Measurements from ENCODE around the gene GGA3.
"Not testable (repeated sequence)": the region's sequence is repeated elsewhere in the genome, so short reads cannot be mapped to it uniquely, and the experiment has no call there.

Gene GGA3

GRCh38 chr17:75271955-75272847 is 10.8 kb upstream of the GGA3 start:
- no peak for DNase-seq (ENCODE audit: low spot score)

- peak; percentile 82 for DNase-seq (ENCODE audit: low spot score)
These were observed 10.0 kb upstream of the GGA3 start for GRCh38 chr17:75271233-75271954.

DNA sequence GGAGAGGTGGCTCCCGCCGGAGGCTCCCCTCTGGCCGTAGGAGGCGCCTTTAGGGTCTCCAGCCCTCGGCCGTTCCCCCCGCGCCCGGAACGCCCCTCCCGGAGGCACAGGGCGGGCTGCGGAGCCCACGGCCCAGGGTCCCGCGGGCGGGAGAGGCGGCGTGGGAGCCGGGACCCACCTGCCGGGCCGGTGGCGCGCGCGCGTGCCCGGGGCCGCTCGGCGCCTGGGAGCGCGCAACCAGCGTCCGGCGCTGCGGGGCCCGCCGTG is 9.5 kb upstream of the GGA3 start, which contains the start of gene MIF4GD:
MIF4GD (minus strand) TSS at position 266 of the 267 bp plus-strand sequence. CDS start 1,036 bp downstream, outside the sequence.
- DNase-seq (ENCODE audit: low spot score): no peak

DNA sequence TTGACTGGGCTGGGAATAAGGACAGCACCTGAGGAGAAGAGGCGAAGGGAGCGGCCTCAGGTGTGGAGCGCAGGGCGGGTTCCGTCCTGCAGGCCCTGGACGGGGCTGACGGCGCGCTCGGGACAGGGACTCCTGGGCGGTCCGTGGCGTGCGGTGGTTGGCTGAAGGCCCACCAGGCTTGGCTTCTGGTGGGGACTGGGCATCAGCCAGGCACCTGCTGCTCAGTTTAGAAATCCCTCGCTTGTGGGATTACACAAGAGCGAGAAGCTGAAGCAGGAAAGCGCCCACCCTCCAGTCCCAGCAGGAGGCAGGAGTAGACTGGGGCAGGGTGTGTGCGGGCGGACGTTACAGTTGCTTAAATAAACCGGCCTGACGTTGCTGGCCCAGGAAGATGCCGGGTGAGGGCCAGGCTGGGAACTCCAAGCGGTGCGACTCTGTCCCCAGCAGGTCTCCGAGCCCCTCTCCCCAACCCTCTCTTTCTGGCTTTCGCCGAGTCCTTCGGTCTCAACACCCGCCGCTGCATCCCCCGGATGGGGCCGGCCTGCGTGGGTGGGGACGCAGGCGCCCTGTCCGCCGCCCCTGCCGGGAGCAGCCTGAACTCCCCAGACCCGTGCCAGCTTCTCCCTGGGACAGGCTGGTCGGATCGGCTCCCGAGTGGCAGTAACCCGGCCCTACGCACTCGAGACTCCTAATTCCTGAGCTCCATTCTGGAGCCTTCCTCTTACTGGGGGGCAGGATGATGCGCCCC is 9.0 kb upstream of the GGA3 start:
- DNase-seq (ENCODE audit: low spot score): peak; percentile 57

- DNase-seq (ENCODE audit: low spot score): no peak
These were observed 8.4 kb upstream of the GGA3 start for GRCh38 chr17:75269844-75270217.

DNA sequence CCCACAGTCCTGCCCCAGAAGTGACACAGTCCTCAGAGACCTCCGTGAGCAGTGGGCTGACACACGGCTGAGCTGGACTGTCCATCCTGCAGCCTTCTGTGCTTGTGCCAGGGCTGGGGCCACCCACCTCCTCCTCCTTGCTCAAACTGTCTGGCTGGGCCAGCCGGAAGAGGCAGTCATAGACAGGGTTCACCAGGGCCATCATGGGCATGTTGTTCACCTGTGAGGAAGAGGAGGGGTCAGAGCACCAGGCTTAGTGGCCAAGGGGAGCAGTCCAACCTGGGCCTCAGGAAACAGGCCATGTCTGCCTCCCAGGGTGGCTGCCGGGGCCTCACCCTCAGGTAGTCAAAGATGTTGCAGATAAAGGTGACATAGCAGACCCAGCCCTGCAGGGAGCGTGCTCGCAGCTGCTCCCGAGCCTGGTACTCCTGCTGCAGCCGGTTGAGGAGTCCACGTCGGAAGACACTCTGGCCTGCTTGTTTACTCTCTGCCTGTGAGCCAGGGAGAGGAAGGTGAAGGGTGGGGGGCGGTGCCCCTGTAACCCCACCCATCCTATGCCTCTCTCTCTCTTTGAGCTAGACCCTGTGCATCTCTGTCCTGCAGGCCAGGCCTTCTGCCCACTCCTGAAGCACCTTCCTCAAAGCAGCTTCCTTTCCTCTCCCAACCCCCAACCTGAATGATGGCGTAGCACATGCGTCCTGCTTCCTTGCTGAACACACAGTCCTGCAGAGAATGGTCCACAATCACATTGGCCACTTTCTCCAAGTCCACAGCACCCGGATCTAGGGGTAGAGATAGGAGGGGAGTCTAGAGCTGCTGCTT is 6.2 kb upstream of the GGA3 start:
- DNase-seq (ENCODE audit: low spot score): no peak

DNA sequence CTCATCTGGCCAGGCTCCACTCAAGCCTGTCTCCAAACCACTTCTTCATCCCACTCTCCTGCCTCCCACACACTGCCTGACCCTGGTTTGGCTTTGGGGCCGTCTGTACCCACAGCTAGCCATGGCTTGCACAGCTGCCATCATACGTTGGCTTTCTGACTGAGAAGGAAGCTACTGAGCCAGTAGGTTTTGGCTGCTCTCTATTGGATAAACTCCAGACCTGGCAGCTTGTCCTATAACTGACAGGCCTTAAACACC is 5.7 kb upstream of the GGA3 start:
- no peak for DNase-seq (ENCODE audit: low spot score)

GRCh38 chr17:75266316-75267152 is 5.1 kb upstream of the GGA3 start:
- no peak for DNase-seq (ENCODE audit: low spot score)

- DNase-seq (ENCODE audit: low spot score): no peak
These were observed 4.4 kb upstream of the GGA3 start for GRCh38 chr17:75265614-75266315.

GRCh38 chr17:75263055-75263454 is 1.6 kb upstream of the GGA3 start:
- DNase-seq (ENCODE audit: low spot score): no peak

DNA sequence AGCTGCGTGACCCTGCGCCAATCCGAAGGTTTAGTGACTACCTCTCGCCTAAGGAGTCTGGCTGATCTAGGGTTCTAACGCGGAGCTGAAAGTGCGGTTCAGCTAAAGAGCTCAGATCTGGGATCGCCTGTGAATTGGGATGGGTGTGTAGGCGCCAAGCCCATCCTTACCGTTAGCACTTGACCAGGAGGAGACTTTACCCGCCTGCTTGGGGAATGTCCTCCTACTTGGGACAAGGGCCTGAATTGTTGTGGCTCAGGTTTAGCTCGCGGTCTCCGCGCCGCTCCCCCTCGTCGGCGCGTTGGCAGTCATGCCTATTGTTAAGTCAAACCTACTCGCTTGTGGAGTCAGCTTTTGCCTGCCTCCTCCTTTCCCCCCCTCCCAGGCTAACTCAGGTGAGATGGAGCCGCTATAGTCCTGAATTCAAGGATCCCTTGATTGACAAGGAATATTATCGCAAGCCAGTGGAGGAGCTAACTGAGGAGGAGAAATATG is 753 bp upstream of the GGA3 start:
- no peak for DNase-seq (ENCODE audit: low spot score)

DNA sequence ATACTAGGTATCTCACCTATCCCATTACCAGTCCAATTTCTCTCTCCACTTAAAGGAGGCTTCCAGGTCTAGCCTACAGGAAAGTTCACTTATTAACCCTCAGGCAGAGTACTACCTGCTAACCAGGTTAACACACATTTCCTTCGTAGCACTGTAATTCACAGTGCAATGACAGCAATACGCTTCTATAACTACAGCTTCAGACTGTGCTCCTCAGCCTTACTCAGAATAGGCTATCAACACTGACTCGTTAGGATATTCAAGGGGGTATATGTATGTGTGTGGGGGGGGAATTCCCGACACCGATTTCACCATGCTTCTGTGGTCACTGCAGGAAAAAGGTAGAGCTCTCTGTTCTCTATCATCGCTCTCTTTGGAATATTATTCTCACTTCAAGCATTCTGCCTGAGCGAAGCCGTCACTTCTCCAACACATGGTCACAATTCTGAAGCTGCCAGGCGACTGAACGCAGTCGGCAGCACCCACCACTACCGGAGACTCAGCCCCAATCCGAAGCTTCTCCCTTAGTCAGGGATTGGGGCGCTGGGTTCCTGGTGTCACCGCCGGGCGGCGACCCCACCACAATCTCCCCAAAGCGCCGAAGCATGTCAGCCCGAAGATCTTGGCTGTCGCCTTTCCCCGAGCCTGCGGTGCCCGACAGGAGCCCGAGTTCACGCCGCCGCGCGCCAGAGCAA is 618 bp downstream of the GGA3 start:
- DNase-seq (ENCODE audit: low spot score): no peak

GRCh38 chr17:75257228-75257627 is 4.2 kb downstream of the GGA3 start:
- not testable (repeated sequence) for DNase-seq (ENCODE audit: low spot score)

- not testable (repeated sequence) for DNase-seq (ENCODE audit: low spot score)
These were observed 5.3 kb downstream of the GGA3 start for GRCh38 chr17:75255954-75256698.

GRCh38 chr17:75252039-75252816 is 9.2 kb downstream of the GGA3 start:
- no peak for DNase-seq (ENCODE audit: low spot score)

GRCh38 chr17:75250009-75250471 is 11.4 kb downstream of the GGA3 start:
- peak; percentile 92 for DNase-seq (ENCODE audit: low spot score)

- DNase-seq (ENCODE audit: low spot score): no peak
These were observed 11.8 kb downstream of the GGA3 start for GRCh38 chr17:75249564-75249963.

GRCh38 chr17:75246404-75246803 is 15.0 kb downstream of the GGA3 start:
- DNase-seq (ENCODE audit: low spot score): no peak
